Measurements from ENCODE around the gene C1QTNF1. TPM values are rescaled to one million over a fixed set of nuclear protein-coding genes. Genes with fewer than 3 reads are reported as not detected.
A peak's percentile ranks its signal among the peaks of the same experiment; 100 is the strongest.

Gene C1QTNF1
- polyA plus RNA-seq, 3 donors from 2014 or later = not detected

DNA sequence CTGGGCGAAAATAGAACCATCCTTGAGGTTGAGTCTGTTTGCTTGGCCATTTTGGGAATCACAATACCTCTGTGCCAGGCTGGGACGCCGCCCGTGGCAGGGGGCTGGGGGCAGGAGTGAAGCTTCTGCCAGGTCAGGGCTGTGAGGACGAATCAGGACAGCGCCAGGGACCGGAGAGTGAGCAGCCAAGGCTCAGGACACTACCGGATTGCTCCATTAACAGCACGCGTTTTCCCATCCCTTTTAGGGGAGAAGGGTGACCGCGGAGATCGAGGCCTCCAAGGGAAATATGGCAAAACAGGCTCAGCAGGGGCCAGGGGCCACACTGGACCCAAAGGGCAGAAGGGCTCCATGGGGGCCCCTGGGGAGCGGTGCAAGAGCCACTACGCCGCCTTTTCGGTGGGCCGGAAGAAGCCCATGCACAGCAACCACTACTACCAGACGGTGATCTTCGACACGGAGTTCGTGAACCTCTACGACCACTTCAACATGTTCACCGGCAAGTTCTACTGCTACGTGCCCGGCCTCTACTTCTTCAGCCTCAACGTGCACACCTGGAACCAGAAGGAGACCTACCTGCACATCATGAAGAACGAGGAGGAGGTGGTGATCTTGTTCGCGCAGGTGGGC, 23.4 kb downstream of the C1QTNF1 start:
- Mint-ChIP-seq H3K27me3 (ENCODE audit: low read depth in 3 of 3) (peaks cover 6 to 11% (median 6%) of the 10 kb centered on the region in 3 donors), H3K9me3 (no peaks in the 10 kb centered on the region), H3K4me3 (no peak overlapping the region), H3K4me1 (peaks cover 0 to 3% of the 10 kb centered on the region in 2 donors), H3K27ac (no peak overlapping the region), H3K36me3 (no peaks in the 10 kb centered on the region)
- DNase-seq = no peak

DNA sequence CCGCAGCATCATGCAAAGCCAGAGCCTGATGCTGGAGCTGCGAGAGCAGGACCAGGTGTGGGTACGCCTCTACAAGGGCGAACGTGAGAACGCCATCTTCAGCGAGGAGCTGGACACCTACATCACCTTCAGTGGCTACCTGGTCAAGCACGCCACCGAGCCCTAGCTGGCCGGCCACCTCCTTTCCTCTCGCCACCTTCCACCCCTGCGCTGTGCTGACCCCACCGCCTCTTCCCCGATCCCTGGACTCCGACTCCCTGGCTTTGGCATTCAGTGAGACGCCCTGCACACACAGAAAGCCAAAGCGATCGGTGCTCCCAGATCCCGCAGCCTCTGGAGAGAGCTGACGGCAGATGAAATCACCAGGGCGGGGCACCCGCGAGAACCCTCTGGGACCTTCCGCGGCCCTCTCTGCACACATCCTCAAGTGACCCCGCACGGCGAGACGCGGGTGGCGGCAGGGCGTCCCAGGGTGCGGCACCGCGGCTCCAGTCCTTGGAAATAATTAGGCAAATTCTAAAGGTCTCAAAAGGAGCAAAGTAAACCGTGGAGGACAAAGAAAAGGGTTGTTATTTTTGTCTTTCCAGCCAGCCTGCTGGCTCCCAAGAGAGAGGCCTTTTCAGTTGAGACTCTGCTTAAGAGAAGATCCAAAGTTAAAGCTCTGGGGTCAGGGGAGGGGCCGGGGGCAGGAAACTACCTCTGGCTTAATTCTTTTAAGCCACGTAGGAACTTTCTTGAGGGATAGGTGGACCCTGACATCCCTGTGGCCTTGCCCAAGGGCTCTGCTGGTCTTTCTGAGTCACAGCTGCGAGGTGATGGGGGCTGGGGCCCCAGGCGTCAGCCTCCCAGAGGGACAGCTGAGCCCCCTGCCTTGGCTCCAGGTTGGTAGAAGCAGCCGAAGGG, 24.2 kb downstream of the C1QTNF1 start:
- H3K4me1 Mint-ChIP-seq = peaks cover 0 to 3% of the 10 kb centered on the region in 2 donors
- H3K9me3 Mint-ChIP-seq = no peaks in the 10 kb centered on the region
- DNase-seq = no peak
- no peak overlapping the region for H3K4me3 Mint-ChIP-seq
- no peaks in the 10 kb centered on the region for H3K36me3 Mint-ChIP-seq
- H3K27ac Mint-ChIP-seq = no peak overlapping the region
- H3K27me3 Mint-ChIP-seq (ENCODE audit: low read depth in 3 of 3) = peaks cover 4 to 14% (median 9%) of the 10 kb centered on the region in 3 donors

DNA sequence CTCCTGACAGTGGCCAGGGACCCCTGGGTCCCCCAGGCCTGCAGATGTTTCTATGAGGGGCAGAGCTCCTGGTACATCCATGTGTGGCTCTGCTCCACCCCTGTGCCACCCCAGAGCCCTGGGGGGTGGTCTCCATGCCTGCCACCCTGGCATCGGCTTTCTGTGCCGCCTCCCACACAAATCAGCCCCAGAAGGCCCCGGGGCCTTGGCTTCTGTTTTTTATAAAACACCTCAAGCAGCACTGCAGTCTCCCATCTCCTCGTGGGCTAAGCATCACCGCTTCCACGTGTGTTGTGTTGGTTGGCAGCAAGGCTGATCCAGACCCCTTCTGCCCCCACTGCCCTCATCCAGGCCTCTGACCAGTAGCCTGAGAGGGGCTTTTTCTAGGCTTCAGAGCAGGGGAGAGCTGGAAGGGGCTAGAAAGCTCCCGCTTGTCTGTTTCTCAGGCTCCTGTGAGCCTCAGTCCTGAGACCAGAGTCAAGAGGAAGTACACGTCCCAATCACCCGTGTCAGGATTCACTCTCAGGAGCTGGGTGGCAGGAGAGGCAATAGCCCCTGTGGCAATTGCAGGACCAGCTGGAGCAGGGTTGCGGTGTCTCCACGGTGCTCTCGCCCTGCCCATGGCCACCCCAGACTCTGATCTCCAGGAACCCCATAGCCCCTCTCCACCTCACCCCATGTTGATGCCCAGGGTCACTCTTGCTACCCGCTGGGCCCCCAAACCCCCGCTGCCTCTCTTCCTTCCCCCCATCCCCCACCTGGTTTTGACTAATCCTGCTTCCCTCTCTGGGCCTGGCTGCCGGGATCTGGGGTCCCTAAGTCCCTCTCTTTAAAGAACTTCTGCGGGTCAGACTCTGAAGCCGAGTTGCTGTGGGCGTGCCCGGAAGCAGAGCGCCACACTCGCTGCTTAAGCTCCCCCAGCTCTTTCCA, 25.1 kb downstream of the C1QTNF1 start:
- Mint-ChIP-seq H3K4me3 (no peak overlapping the region), H3K27ac (no peak overlapping the region), H3K27me3 (ENCODE audit: low read depth in 3 of 3) (peaks cover 2 to 21% (median 9%) of the 10 kb centered on the region in 3 donors), H3K9me3 (peaks cover 0 to 7% (median 0%) of the 10 kb centered on the region in 6 donors), H3K36me3 (peaks cover 0 to 7% (median 0%) of the 10 kb centered on the region in 3 donors), H3K4me1 (peaks cover 0 to 3% of the 10 kb centered on the region in 2 donors)
- DNase-seq = no peak

GRCh38 chr17:79049821-79050220, 25.9 kb downstream of the C1QTNF1 start:
- Mint-ChIP-seq H3K9me3 (peaks cover 0 to 10% (median 0%) of the 10 kb centered on the region in 6 donors), H3K4me3 (no peak overlapping the region), H3K27me3 (ENCODE audit: low read depth in 3 of 3) (peaks cover 2 to 24% (median 9%) of the 10 kb centered on the region in 3 donors), H3K4me1 (peaks cover 0 to 3% of the 10 kb centered on the region in 2 donors), H3K36me3 (peaks cover 0 to 11% (median 0%) of the 10 kb centered on the region in 3 donors), H3K27ac (no peak overlapping the region)
- DNase-seq = no peak

DNA sequence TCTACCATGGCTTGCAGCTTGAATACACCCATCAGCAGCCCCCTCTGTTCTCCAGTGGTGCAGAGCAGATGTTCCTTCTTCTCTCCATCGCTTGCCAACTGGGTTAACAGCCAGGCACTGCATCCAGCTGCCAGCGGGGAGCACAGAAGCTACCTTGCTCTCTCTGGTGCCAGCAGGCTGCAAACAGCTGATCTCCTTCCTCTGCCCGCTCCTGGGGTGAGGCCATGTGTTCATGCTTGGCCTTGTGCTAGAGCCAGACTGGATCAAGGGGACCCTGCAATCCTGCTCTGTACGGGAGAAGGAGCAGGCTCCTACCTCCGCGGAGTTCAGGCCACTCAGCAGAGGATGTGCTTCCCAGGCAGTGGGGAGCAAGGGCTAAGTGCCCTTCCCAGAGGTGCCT, 26.6 kb downstream of the C1QTNF1 start:
- H3K27me3 Mint-ChIP-seq (ENCODE audit: low read depth in 3 of 3) = peaks cover 0 to 20% (median 10%) of the 10 kb centered on the region in 3 donors
- H3K27ac Mint-ChIP-seq = no peak overlapping the region
- H3K36me3 Mint-ChIP-seq = peaks cover 0 to 11% (median 0%) of the 10 kb centered on the region in 3 donors
- H3K4me3 Mint-ChIP-seq = no peak overlapping the region
- no peak for DNase-seq
- peaks cover 0 to 1% of the 10 kb centered on the region in 2 donors for H3K4me1 Mint-ChIP-seq
- H3K9me3 Mint-ChIP-seq = peaks cover 0 to 10% (median 0%) of the 10 kb centered on the region in 6 donors

GRCh38 chr17:79051306-79051705, 27.3 kb downstream of the C1QTNF1 start:
- no peak overlapping the region for H3K4me3 Mint-ChIP-seq
- peaks cover 0 to 11% (median 0%) of the 10 kb centered on the region in 3 donors for H3K36me3 Mint-ChIP-seq
- peaks cover 0 to 15% (median 7%) of the 10 kb centered on the region in 3 donors for H3K27me3 Mint-ChIP-seq (ENCODE audit: low read depth in 3 of 3)
- peaks cover 0 to 10% (median 0%) of the 10 kb centered on the region in 6 donors for H3K9me3 Mint-ChIP-seq
- peak overlapping the region in 1 of 6 donors; percentile 78 for H3K27ac Mint-ChIP-seq
- no peaks in the 10 kb centered on the region for H3K4me1 Mint-ChIP-seq
- DNase-seq = no peak

GRCh38 chr17:79052131-79052530, 28.2 kb downstream of the C1QTNF1 start:
- H3K4me1 Mint-ChIP-seq = no peaks in the 10 kb centered on the region
- no peak for DNase-seq
- H3K27me3 Mint-ChIP-seq (ENCODE audit: low read depth in 3 of 3) = peaks cover 0 to 15% (median 7%) of the 10 kb centered on the region in 3 donors
- H3K36me3 Mint-ChIP-seq = peaks cover 0 to 11% (median 0%) of the 10 kb centered on the region in 3 donors
- H3K27ac Mint-ChIP-seq = no peak overlapping the region
- H3K4me3 Mint-ChIP-seq = no peak overlapping the region
- peaks cover 0 to 10% (median 0%) of the 10 kb centered on the region in 6 donors for H3K9me3 Mint-ChIP-seq

DNA sequence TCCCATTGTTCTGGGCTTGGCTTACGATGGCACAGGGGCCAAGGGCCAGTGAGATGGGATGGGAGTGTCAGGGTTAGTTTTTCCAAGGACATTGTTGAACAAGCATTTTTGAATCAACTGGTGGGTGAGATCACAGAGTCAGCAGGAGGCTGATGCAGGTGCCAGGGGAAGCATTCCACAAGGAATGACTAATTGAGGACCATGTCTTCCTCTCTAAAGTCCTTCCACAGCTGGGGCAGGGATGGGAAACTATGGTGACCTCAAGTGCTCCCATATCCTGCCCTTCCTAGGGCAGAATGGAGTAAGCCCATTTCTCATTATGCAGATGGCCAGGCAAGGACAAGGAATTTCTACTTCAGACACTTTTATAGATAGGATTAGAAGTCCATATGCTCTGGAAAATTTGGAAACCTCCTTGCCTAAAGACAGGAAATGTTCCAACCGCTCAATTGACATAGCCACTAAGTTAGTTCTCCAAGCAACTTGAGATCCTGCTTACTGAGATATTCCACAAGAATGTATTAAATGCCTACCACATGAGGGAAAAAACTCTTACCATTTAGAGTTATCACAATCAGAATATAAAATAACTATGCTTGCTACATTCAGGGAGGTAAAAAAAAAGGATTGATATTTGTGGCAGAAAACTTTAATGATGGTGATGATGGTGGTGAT, 29.4 kb downstream of the C1QTNF1 start:
- H3K36me3 Mint-ChIP-seq = peaks cover 0 to 11% (median 0%) of the 10 kb centered on the region in 3 donors
- no peak overlapping the region for H3K27ac Mint-ChIP-seq
- DNase-seq = no peak
- peaks cover 4 to 15% (median 8%) of the 10 kb centered on the region in 3 donors for H3K27me3 Mint-ChIP-seq (ENCODE audit: low read depth in 3 of 3)
- H3K4me3 Mint-ChIP-seq = no peak overlapping the region
- peaks cover 0 to 10% (median 0%) of the 10 kb centered on the region in 6 donors for H3K9me3 Mint-ChIP-seq
- peaks cover 10 to 11% of the 10 kb centered on the region in 2 donors for H3K4me1 Mint-ChIP-seq

- H3K9me3 Mint-ChIP-seq = peaks cover 0 to 10% (median 0%) of the 10 kb centered on the region in 6 donors
- H3K36me3 Mint-ChIP-seq = peaks cover 0 to 11% (median 0%) of the 10 kb centered on the region in 3 donors
- no peak for DNase-seq
- H3K4me3 Mint-ChIP-seq = no peak overlapping the region
- peak overlapping the region in 1 of 6 donors; percentile 70 for H3K27ac Mint-ChIP-seq
- H3K4me1 Mint-ChIP-seq = peaks cover 18 to 21% of the 10 kb centered on the region in 2 donors
- peaks cover 8 to 18% (median 12%) of the 10 kb centered on the region in 3 donors for H3K27me3 Mint-ChIP-seq (ENCODE audit: low read depth in 3 of 3)
These were observed 30.4 kb downstream of the C1QTNF1 start for GRCh38 chr17:79054200-79054960.

DNA sequence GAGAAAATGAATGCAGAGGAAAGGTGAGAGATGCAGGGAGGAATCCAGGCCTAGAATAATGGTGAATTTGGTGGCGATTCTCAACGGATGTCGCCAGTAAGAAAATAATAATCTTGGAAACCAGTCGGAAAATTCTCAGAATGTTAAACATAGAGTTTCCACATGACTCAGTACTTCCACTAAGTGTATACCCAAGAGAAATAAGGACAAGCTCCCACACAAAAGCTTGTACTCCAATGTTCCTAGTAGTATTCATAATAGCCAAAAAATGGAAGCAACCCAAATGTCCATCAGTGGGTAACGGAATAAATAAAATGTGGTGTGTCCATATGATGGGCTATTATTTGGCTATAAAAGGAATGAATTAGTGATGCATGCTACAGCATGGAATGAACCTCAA, 31.2 kb downstream of the C1QTNF1 start:
- H3K27me3 Mint-ChIP-seq (ENCODE audit: low read depth in 3 of 3) = peaks cover 8 to 18% (median 12%) of the 10 kb centered on the region in 3 donors
- no peak overlapping the region for H3K27ac Mint-ChIP-seq
- peaks cover 0 to 11% (median 0%) of the 10 kb centered on the region in 3 donors for H3K36me3 Mint-ChIP-seq
- H3K4me1 Mint-ChIP-seq = peaks cover 21 to 24% of the 10 kb centered on the region in 2 donors
- peaks cover 0 to 10% (median 0%) of the 10 kb centered on the region in 6 donors for H3K9me3 Mint-ChIP-seq
- no peak overlapping the region for H3K4me3 Mint-ChIP-seq
- no peak for DNase-seq

DNA sequence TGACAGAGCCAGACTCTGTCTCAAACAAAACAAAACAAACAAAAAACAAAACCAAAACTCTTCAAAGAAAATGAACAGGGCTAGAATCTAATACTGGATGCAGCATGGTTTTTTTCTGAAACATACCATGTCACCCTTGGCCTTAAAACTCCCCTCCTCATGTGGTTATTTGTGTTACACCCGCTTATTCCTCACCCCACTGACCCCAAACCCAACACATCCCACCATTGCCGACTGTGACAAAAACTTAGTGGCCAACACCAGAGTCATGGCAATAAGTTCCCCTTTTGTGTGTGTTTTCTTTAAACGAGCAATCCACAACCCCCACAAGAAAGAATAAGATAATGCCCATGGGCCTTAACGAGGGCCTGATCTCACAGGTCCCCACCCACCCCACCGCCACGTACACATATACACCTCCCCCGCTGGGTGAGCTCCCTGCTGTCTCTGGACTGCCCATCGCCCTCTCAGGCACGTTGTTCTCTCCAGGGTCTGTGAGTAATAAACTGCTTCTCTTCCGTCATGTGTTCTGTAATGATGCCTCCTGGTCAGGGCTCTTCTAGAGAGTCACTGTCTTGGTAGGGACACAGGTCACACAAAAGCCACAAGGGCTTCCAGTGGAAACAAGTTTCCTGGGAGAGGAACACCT, 33.9 kb downstream of the C1QTNF1 start:
- peak; percentile 53 to 64 (median 63) for DNase-seq
- Mint-ChIP-seq H3K4me1 (peaks cover 21 to 24% of the 10 kb centered on the region in 2 donors), H3K4me3 (peak overlapping the region; percentile 0 to 58 (median 38)), H3K27ac (peak overlapping the region in 5 of 6 donors; percentile 2 to 76 (median 53)), H3K36me3 (peaks cover 0 to 11% (median 0%) of the 10 kb centered on the region in 3 donors), H3K9me3 (peaks cover 0 to 10% (median 0%) of the 10 kb centered on the region in 6 donors), H3K27me3 (ENCODE audit: low read depth in 3 of 3) (peaks cover 8 to 20% (median 12%) of the 10 kb centered on the region in 3 donors)
